Smooth muscle cell (in vitro differentiated cells): ENCODE results near the gene ELOVL4. TPM values are rescaled to one million over a fixed set of nuclear protein-coding genes. Genes with fewer than 3 reads are reported as not detected.

ENCODE experiments used
- DNase-seq: peaks from one replicate; lab custom pipeline; 2025; ENCODE audit not compliant: unreplicated experiment; lab: John Stamatoyannopoulos, UW
- H2AFZ ChIP-seq: fragments of 200-600 bp; sonication (generic); 2 replicates; pipeline ENCODE4 v1.6.0; 2016; ENCODE audit warnings: antibody characterized with exemption, low read depth, mild to moderate bottlenecking
- H3F3A ChIP-seq: fragments of 200-600 bp; sonication (generic); 2 replicates; pipeline ENCODE4 v1.6.0; 2017; ENCODE audit warnings: antibody characterized with exemption, low read depth
- H3K27ac ChIP-seq: fragments of 200-600 bp; sonication (generic); 2 replicates; pipeline ENCODE4 v1.5.1; 2016; ENCODE audit warnings: low read depth, mild to moderate bottlenecking
- H3K27me3 ChIP-seq: fragments of 200-600 bp; sonication (generic); 2 replicates; pipeline ENCODE4 v1.6.1; 2016; ENCODE audit warnings: low read depth, mild to moderate bottlenecking
- H3K36me3 ChIP-seq: fragments of 200-600 bp; sonication (generic); 2 replicates; pipeline ENCODE4 v1.5.1; 2016; ENCODE audit warnings: low read depth
- H3K4me1 ChIP-seq: fragments of 200-600 bp; sonication (generic); 2 replicates; pipeline ENCODE4 v1.5.1; 2016; ENCODE audit warnings: low read depth
- H3K4me2 ChIP-seq: fragments of 200-600 bp; sonication (generic); 2 replicates; pipeline ENCODE4 v1.6.0; 2016; ENCODE audit warnings: mild to moderate bottlenecking
- H3K4me3 ChIP-seq: fragments of 200-600 bp; sonication (generic); 2 replicates; pipeline ENCODE4 v1.5.1; 2016; ENCODE audit warnings: mild to moderate bottlenecking
- H3K79me2 ChIP-seq: fragments of 200-600 bp; sonication (generic); 2 replicates; pipeline ENCODE4 v1.6.0; 2016; ENCODE audit warnings: low read depth, mild to moderate bottlenecking
- H3K9ac ChIP-seq: fragments of 200-600 bp; sonication (generic); 2 replicates; pipeline ENCODE4 v1.6.0; 2016; ENCODE audit warnings: low read depth
- H3K9me3 ChIP-seq: fragments of 200-600 bp; sonication (generic); replicated peaks from 2 replicates; pipeline ENCODE4 v1.5.1; 2016; ENCODE audit warnings: low read depth
- H4K20me1 ChIP-seq: fragments of 200-600 bp; sonication (generic); 2 replicates; pipeline ENCODE4 v1.6.0; 2016; ENCODE audit warnings: low read depth
- CTCF ChIP-seq: fragments of 200-600 bp; sonication (generic); IDR thresholded peaks from 2 replicates; pipeline ENCODE4 v1.5.1; 2017; ENCODE audit warnings: borderline replicate concordance, mild to moderate bottlenecking, antibody characterized with exemption; ENCODE audit not compliant: insufficient read depth, poor library complexity, severe bottlenecking
- WGBS: methylation state at CpG from one replicate; pipeline ENCODE4 v1.1.7; 2016; ENCODE audit warnings: low lambda C conversion rate; 5-methylcytosine and 5-hydroxymethylcytosine counted together
- polyA plus RNA-seq: library from polyadenylated mRNA; unstranded; fragments of >200 nt; fragmentation: Nextera tagmentation; extraction: Ambion mirVana; gene quantifications from 2 replicates; pipeline ENCODE4 v1.2.1, GENCODE V29; 2016
- total RNA-seq: library from RNA; depleted of rRNA; stranded (reverse); fragments of >200 nt; gene quantifications from 2 replicates; pipeline ENCODE4 v1.2.3, GENCODE V29; 2014

Gene ELOVL4
- total and polyA plus RNA-seq, 2 experiments from 2014 or later: 8.4 to 16.4 TPM

GRCh38 chr6:79971193-79971592 is 23.8 kb upstream of the ELOVL4 start:
- DNase-seq: no peak
- Histone ChIP-seq H3K4me3 (no peak overlapping the region), H3K27ac (no peak overlapping the region), H2AFZ (no peak overlapping the region), H3F3A (no peaks in the 10 kb centered on the region), H3K4me1 (no peaks in the 10 kb centered on the region), H3K9me3 (no peaks in the 10 kb centered on the region), H3K9ac (no peak overlapping the region), H3K79me2 (no peaks in the 10 kb centered on the region), H4K20me1 (no peaks in the 10 kb centered on the region), H3K4me2 (no peak overlapping the region), H3K27me3 (no peaks in the 10 kb centered on the region), H3K36me3 (no peaks in the 10 kb centered on the region)
- TF ChIP-seq CTCF: no peak

- no peaks in the 10 kb centered on the region for H3K79me2 ChIP-seq
- no peak overlapping the region for H3K4me3 ChIP-seq
- H2AFZ ChIP-seq: no peak overlapping the region
- no peak for TF ChIP-seq CTCF
- no peak overlapping the region for H3K9ac ChIP-seq
- H4K20me1 ChIP-seq: no peaks in the 10 kb centered on the region
- no peak overlapping the region for H3K4me2 ChIP-seq
- DNase-seq: no peak
- no peak overlapping the region for H3K27ac ChIP-seq
- WGBS: 88% methylated on average over 5 of the region's 5 CpGs
- no peaks in the 10 kb centered on the region for H3K36me3 ChIP-seq
- H3K4me1 ChIP-seq: no peaks in the 10 kb centered on the region
- no peaks in the 10 kb centered on the region for H3F3A ChIP-seq
- no peaks in the 10 kb centered on the region for H3K27me3 ChIP-seq
- no peaks in the 10 kb centered on the region for H3K9me3 ChIP-seq
These were observed 22.4 kb upstream of the ELOVL4 start for GRCh38 chr6:79969784-79970183.

GRCh38 chr6:79967178-79967577 is 19.8 kb upstream of the ELOVL4 start:
- Histone ChIP-seq H3F3A (no peaks in the 10 kb centered on the region), H3K9ac (no peak overlapping the region), H3K4me3 (no peak overlapping the region), H3K4me1 (no peaks in the 10 kb centered on the region), H3K27ac (no peak overlapping the region), H4K20me1 (no peaks in the 10 kb centered on the region), H3K27me3 (no peaks in the 10 kb centered on the region), H3K4me2 (no peak overlapping the region), H3K36me3 (no peaks in the 10 kb centered on the region), H3K79me2 (no peaks in the 10 kb centered on the region), H3K9me3 (no peaks in the 10 kb centered on the region), H2AFZ (no peak overlapping the region)
- no peak for DNase-seq
- TF ChIP-seq CTCF: no peak

- H3K9ac ChIP-seq: no peak overlapping the region
- H3K27me3 ChIP-seq: no peaks in the 10 kb centered on the region
- 89% methylated on average over 3 of the region's 3 CpGs for WGBS
- H4K20me1 ChIP-seq: no peaks in the 10 kb centered on the region
- no peak overlapping the region for H3K4me2 ChIP-seq
- TF ChIP-seq CTCF: no peak
- no peak for DNase-seq
- H3K4me1 ChIP-seq: no peaks in the 10 kb centered on the region
- no peaks in the 10 kb centered on the region for H3K79me2 ChIP-seq
- H3F3A ChIP-seq: no peaks in the 10 kb centered on the region
- no peak overlapping the region for H3K27ac ChIP-seq
- no peaks in the 10 kb centered on the region for H3K9me3 ChIP-seq
- H2AFZ ChIP-seq: no peak overlapping the region
- no peaks in the 10 kb centered on the region for H3K36me3 ChIP-seq
- no peak overlapping the region for H3K4me3 ChIP-seq
These were observed 17.3 kb upstream of the ELOVL4 start for GRCh38 chr6:79964607-79965081.
